ENCODE measurements around the gene NYAP1.

The NYAP1 gene

GRCh38 chr7:100472854-100473499 lies 10.8 kb upstream of the NYAP1 start:
- no peak overlapping the region for H3K4me3 ChIP-seq (ENCODE audit: low read depth, low read length)
- TF ChIP-seq CTCF (IDR thresholded peaks at IDR 0.05; ENCODE audit: borderline replicate concordance, insufficient read depth, low read depth, low read length): no peak

GRCh38 chr7:100475549-100475948 lies 8.2 kb upstream of the NYAP1 start:
- no peak for TF ChIP-seq CTCF (IDR thresholded peaks at IDR 0.05; ENCODE audit: borderline replicate concordance, insufficient read depth, low read depth, low read length)
- H3K4me3 ChIP-seq (ENCODE audit: low read depth, low read length): peak overlapping the region; percentile 81

GRCh38 chr7:100476101-100476780 lies 7.5 kb upstream of the NYAP1 start:
- TF ChIP-seq CTCF (IDR thresholded peaks at IDR 0.05; ENCODE audit: borderline replicate concordance, insufficient read depth, low read depth, low read length): no peak
- peak overlapping the region; percentile 81 for H3K4me3 ChIP-seq (ENCODE audit: low read depth, low read length)

- peak overlapping the region; percentile 81 for H3K4me3 ChIP-seq (ENCODE audit: low read depth, low read length)
- TF ChIP-seq CTCF (IDR thresholded peaks at IDR 0.05; ENCODE audit: borderline replicate concordance, insufficient read depth, low read depth, low read length): peak; percentile 63; the same call in 1 of the 2 replicates
Measured at GRCh38 chr7:100476903-100477870, 6.5 kb upstream of the NYAP1 start.

- H3K4me3 ChIP-seq (ENCODE audit: low read depth, low read length): peak overlapping the region; percentile 81
- TF ChIP-seq CTCF (IDR thresholded peaks at IDR 0.05; ENCODE audit: borderline replicate concordance, insufficient read depth, low read depth, low read length): no peak
Measured at GRCh38 chr7:100477871-100478267, 5.9 kb upstream of the NYAP1 start.

GRCh38 chr7:100478958-100479660 lies 4.6 kb upstream of the NYAP1 start, which contains the start of gene TSC22D4:
Gene TSC22D4 (minus strand): TSS chr7:100479214. CDS start chr7:100478038, 1,176 bp downstream.
- no peak for TF ChIP-seq CTCF (IDR thresholded peaks at IDR 0.05; ENCODE audit: borderline replicate concordance, insufficient read depth, low read depth, low read length)
- H3K4me3 ChIP-seq (ENCODE audit: low read depth, low read length): peak within 1 kb of the TSS; percentile 81

Measured in GM12875 (cell line).